ENCODE measurements around the gene LRRC14B. TPM values are rescaled to one million over a fixed set of nuclear protein-coding genes. Genes with fewer than 3 reads are reported as not detected.

LRRC14B gene
- total RNA-seq, 3 donors from 2014 or later (not counting 1 experiment from before 2014, with no cell fraction given) = not detected

DNA sequence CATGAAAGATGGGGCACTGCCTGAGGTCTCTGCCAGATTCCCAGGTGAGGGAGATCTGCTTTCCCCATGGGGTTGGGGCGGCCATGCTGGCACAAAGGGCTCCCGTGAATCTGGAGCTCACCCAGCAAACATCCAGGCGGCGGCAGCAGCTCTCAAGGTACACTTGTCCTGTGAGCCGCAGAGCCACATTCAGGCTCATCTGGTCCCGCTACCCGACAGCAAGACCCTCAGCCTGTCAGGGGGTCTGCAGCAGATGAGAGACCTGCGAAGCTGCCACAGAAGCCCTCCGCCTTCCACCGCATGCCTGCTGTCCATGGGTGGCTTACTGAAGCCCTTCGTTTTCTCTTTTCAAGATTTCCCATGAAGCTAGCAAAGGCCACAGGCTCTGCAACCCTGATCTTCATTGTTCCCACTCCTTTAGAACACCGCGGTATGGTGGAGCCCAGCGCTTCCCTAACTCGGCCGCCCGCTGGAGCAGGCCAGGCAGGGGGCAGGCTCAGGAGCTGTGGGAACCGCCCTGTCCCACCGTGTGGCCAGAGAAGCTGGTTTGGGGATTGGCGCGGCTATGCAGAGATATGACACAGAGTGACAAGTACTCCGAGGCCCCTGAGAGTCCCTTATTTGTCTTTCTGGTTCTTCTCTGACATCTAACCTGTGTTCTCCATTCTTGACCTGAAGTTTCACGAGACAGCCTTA lies 8.8 kb downstream of the LRRC14B start:
- Histone ChIP-seq H3K36me3 (ENCODE audit: control insufficient read depth, insufficient read depth, low read length) (peaks cover 15% of the 10 kb centered on the region), H3K27ac (ENCODE audit: low read length) (no peak overlapping the region), H3K9me3 (ENCODE audit: control insufficient read depth, insufficient read depth, low read length) (no peaks in the 10 kb centered on the region), H3K4me3 (ENCODE audit: low read length) (no peak overlapping the region), H3K27me3 (ENCODE audit: control insufficient read depth, insufficient read depth, low read length) (no peaks in the 10 kb centered on the region), H3K4me1 (ENCODE audit: control insufficient read depth, insufficient read depth, low read length) (no peaks in the 10 kb centered on the region)
- Mint-ChIP-seq H3K9me3 (no peaks in the 10 kb centered on the region), H3K36me3 (no peaks in the 10 kb centered on the region), H3K27me3 (ENCODE audit: low read depth in 2 of 2) (no peaks in the 10 kb centered on the region), H3K4me1 (no peaks in the 10 kb centered on the region), H3K4me3 (no peak overlapping the region), H3K27ac (no peak overlapping the region)
- DNase-seq (no peak), ATAC-seq (no peak)
- TF ChIP-seq, protein P1, sequence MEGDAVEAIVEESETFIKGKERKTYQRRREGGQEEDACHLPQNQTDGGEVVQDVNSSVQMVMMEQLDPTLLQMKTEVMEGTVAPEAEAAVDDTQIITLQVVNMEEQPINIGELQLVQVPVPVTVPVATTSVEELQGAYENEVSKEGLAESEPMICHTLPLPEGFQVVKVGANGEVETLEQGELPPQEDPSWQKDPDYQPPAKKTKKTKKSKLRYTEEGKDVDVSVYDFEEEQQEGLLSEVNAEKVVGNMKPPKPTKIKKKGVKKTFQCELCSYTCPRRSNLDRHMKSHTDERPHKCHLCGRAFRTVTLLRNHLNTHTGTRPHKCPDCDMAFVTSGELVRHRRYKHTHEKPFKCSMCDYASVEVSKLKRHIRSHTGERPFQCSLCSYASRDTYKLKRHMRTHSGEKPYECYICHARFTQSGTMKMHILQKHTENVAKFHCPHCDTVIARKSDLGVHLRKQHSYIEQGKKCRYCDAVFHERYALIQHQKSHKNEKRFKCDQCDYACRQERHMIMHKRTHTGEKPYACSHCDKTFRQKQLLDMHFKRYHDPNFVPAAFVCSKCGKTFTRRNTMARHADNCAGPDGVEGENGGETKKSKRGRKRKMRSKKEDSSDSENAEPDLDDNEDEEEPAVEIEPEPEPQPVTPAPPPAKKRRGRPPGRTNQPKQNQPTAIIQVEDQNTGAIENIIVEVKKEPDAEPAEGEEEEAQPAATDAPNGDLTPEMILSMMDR (IDR thresholded peaks at IDR 0.05) = no peak
- intact Hi-C loops (cut with micrococcal nuclease) = no loop called here
- WGBS (ENCODE audit: insufficient coverage) = 95% methylated on average over 23 of the region's 23 CpGs

DNA sequence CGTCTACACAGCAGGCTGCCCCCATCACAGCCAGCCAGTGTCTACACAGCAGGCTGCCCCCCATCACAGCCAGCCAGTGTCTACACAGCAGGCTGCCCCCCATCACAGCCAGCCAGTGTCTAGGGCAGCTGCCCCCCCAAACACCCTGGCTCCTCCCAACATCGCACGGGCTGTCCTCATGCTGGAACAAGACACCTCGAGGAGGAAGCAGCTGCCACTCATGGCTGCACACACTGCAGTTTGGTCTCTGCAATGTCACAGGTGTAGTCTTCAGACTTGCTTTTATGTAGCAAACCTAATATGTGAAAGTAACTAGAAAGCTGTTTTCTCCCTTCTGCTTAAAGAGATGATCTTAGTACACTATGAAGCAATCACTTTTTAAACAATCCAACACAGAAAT lies 9.7 kb downstream of the LRRC14B start:
- H3K9me3 ChIP-seq (ENCODE audit: control insufficient read depth, insufficient read depth, low read length) = no peaks in the 10 kb centered on the region
- Mint-ChIP-seq H3K36me3 (peaks cover 7% of the 10 kb centered on the region), H3K27ac (no peak overlapping the region), H3K27me3 (ENCODE audit: low read depth in 2 of 2) (no peaks in the 10 kb centered on the region), H3K4me3 (no peak overlapping the region), H3K4me1 (no peaks in the 10 kb centered on the region), H3K9me3 (no peaks in the 10 kb centered on the region)
- no peaks in the 10 kb centered on the region for H3K27me3 ChIP-seq (ENCODE audit: control insufficient read depth, insufficient read depth, low read length)
- H3K4me1 ChIP-seq (ENCODE audit: control insufficient read depth, insufficient read depth, low read length) = no peaks in the 10 kb centered on the region
- 49% methylated on average over 4 of the region's 4 CpGs for WGBS (ENCODE audit: insufficient coverage)
- ATAC-seq = no peak
- H3K36me3 ChIP-seq (ENCODE audit: control insufficient read depth, insufficient read depth, low read length) = peaks cover 23% of the 10 kb centered on the region
- no peak overlapping the region for H3K27ac ChIP-seq (ENCODE audit: low read length)
- no peak overlapping the region for H3K4me3 ChIP-seq (ENCODE audit: low read length)
- TF ChIP-seq, protein P1 (IDR thresholded peaks at IDR 0.05) = no peak
- no peak for DNase-seq
- intact Hi-C loops (cut with micrococcal nuclease) = no loop called here

DNA sequence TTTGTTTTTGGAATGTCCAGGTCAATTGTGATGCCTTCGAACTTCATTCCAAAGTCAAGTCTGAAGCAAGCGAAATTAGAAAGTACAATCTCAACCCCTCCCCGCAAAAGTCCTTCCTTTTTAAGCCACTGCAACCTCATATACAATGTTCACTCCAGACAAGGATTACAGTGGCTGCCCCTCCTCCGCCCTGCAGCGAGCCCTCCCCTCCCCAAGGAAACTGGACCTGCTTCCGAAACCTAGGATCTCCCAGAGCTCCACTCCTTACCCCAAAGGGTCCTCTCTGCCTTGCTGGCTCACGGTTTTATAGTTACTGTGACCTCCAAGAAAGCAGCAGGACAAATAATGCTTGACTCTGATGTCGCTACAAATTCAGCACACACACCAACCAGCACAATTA lies 10.4 kb downstream of the LRRC14B start:
- Histone ChIP-seq H3K4me1 (ENCODE audit: control insufficient read depth, insufficient read depth, low read length) (no peaks in the 10 kb centered on the region), H3K4me3 (ENCODE audit: low read length) (no peak overlapping the region), H3K36me3 (ENCODE audit: control insufficient read depth, insufficient read depth, low read length) (peaks cover 27% of the 10 kb centered on the region), H3K9me3 (ENCODE audit: control insufficient read depth, insufficient read depth, low read length) (no peaks in the 10 kb centered on the region), H3K27me3 (ENCODE audit: control insufficient read depth, insufficient read depth, low read length) (no peaks in the 10 kb centered on the region), H3K27ac (ENCODE audit: low read length) (no peak overlapping the region)
- 95% methylated on average over 8 of the region's 8 CpGs for WGBS (ENCODE audit: insufficient coverage)
- TF ChIP-seq, protein P1 (IDR thresholded peaks at IDR 0.05) = no peak
- H3K27me3 Mint-ChIP-seq (ENCODE audit: low read depth in 2 of 2) = no peaks in the 10 kb centered on the region
- H3K27ac Mint-ChIP-seq = no peak overlapping the region
- DNase-seq (no peak), ATAC-seq (no peak)
- no peak overlapping the region for H3K4me3 Mint-ChIP-seq
- H3K4me1 Mint-ChIP-seq = peaks cover 0 to 5% of the 10 kb centered on the region in 2 donors
- peaks cover 8% of the 10 kb centered on the region for H3K36me3 Mint-ChIP-seq
- intact Hi-C loops (cut with micrococcal nuclease) = no loop called here
- no peaks in the 10 kb centered on the region for H3K9me3 Mint-ChIP-seq
